Measurements from ENCODE around the gene SARS2. TPM values are rescaled to one million over a fixed set of nuclear protein-coding genes. Genes with fewer than 3 reads are reported as not detected.

Gene SARS2
- total RNA-seq, 1 experiment from 2014 or later = 23.6 TPM

DNA sequence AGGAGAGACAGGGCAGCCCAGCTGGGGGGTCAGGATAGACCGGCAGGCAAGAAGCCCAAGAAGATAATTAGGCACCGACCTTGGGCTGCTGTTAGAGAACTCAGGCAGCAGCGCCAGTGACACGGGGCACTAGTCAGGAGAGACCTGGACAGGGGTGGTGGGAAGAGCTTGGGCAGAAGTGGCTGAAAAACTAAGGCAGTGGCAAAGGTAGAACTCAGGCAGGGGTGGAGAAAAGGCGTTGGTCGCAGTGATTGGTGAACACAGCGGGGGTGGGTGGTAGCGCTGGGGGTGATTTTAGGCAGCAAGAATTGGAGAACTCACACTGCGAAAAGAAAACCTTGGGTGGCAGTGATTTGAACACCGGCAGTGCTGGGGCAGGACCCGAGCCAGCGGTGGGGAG, 22.9 kb downstream of the SARS2 start:
- no peaks in the 10 kb centered on the region for H3K4me1 Mint-ChIP-seq (ENCODE audit: insufficient read depth, unreplicated experiment)
- H3K9me3 Mint-ChIP-seq (ENCODE audit: unreplicated experiment) = no peaks in the 10 kb centered on the region
- DNase-seq (ENCODE audit: unreplicated experiment) = no peak
- POLR2A ChIA-PET = interaction anchor here (2.4 kb wide), 1 partner anchor 22 kb away, joined by 5 read pairs; the partner anchor contains the start of genes MRPS12 and SARS2
- TF ChIP-seq, protein P1, sequence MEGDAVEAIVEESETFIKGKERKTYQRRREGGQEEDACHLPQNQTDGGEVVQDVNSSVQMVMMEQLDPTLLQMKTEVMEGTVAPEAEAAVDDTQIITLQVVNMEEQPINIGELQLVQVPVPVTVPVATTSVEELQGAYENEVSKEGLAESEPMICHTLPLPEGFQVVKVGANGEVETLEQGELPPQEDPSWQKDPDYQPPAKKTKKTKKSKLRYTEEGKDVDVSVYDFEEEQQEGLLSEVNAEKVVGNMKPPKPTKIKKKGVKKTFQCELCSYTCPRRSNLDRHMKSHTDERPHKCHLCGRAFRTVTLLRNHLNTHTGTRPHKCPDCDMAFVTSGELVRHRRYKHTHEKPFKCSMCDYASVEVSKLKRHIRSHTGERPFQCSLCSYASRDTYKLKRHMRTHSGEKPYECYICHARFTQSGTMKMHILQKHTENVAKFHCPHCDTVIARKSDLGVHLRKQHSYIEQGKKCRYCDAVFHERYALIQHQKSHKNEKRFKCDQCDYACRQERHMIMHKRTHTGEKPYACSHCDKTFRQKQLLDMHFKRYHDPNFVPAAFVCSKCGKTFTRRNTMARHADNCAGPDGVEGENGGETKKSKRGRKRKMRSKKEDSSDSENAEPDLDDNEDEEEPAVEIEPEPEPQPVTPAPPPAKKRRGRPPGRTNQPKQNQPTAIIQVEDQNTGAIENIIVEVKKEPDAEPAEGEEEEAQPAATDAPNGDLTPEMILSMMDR (IDR thresholded peaks at IDR 0.05; ENCODE audit: unreplicated experiment) = no peak
- no peak overlapping the region for H3K4me3 Mint-ChIP-seq (ENCODE audit: unreplicated experiment)
- H3K27me3 Mint-ChIP-seq (ENCODE audit: insufficient read depth, unreplicated experiment) = no peaks in the 10 kb centered on the region
- no TSS peak for BruUV-seq (replicated peaks)
- H3K36me3 Mint-ChIP-seq (ENCODE audit: insufficient read depth, unreplicated experiment) = peaks cover 31% of the 10 kb centered on the region
- intact Hi-C loops (cut with micrococcal nuclease) = no loop called here
- no peak overlapping the region for H3K27ac Mint-ChIP-seq (ENCODE audit: low read depth, unreplicated experiment)
- CTCF ChIA-PET = interaction anchor here (0.7 to 1.8 kb wide), 3 partner anchors 12 to 274 kb away, joined by 3 to 10 read pairs (median 3); partner anchors contain the start of gene SARS2

DNA sequence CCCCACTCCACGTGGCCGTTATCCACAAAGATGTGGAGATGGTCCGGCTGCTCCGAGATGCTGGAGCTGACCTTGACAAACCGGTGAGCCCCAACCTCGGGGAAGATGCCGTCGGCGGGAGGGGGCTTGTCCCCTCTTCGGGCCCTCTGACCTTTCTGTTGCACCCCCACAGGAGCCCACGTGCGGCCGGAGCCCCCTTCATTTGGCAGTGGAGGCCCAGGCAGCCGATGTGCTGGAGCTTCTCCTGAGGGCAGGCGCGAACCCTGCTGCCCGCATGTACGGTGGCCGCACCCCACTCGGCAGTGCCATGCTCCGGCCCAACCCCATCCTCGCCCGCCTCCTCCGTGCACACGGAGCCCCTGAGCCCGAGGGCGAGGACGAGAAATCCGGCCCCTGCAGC, 23.3 kb downstream of the SARS2 start:
- H3K9me3 Mint-ChIP-seq (ENCODE audit: unreplicated experiment) = no peaks in the 10 kb centered on the region

DNA sequence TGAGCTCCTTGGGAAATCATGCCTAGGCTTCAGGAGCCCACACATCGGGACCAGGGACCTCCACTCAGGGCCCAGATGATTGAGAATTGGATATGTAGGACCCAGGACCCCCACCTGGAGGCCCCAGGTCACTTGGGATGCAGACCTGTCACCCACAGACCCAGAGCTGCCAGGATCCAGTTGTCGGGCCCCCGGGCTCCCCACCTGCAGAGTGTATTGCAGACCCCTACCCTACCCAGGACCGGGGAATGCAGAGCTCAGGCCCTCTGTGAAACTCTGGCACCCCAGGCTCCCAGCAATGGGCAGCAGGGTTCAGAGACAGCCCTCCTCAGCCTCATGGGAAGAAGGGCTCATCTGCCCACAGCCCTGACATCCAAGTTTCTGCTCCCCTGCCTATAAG, 24.9 kb downstream of the SARS2 start:
- ChIA-PET POLR2A (interaction anchor here (2.4 kb wide), 1 partner anchor 24 kb away, joined by 5 read pairs; the partner anchor contains the start of genes MRPS12 and SARS2), CTCF (interaction anchor here (0.5 to 1.8 kb wide), 5 partner anchors 25 to 422 kb away, joined by 3 to 8 read pairs (median 4); partner anchors contain the start of genes MRPS12 and SARS2)
- intact Hi-C loops (cut with micrococcal nuclease) = no loop called here
- BruUV-seq (replicated peaks) = no TSS peak
- no peaks in the 10 kb centered on the region for H3K27me3 Mint-ChIP-seq (ENCODE audit: insufficient read depth, unreplicated experiment)
- H3K4me1 Mint-ChIP-seq (ENCODE audit: insufficient read depth, unreplicated experiment) = peaks cover 4% of the 10 kb centered on the region
- DNase-seq (ENCODE audit: unreplicated experiment) = no peak
- peaks cover 31% of the 10 kb centered on the region for H3K36me3 Mint-ChIP-seq (ENCODE audit: insufficient read depth, unreplicated experiment)
- peak overlapping the region; percentile 46 for H3K27ac Mint-ChIP-seq (ENCODE audit: low read depth, unreplicated experiment)
- TF ChIP-seq, protein P1 (IDR thresholded peaks at IDR 0.05; ENCODE audit: unreplicated experiment) = no peak
- H3K4me3 Mint-ChIP-seq (ENCODE audit: unreplicated experiment) = no peak overlapping the region
- H3K9me3 Mint-ChIP-seq (ENCODE audit: unreplicated experiment) = no peaks in the 10 kb centered on the region

More for the DNA sequence above, 23.3 kb downstream of the SARS2 start:
- BruUV-seq (replicated peaks) = no TSS peak
- TF ChIP-seq, protein P1 (IDR thresholded peaks at IDR 0.05; ENCODE audit: unreplicated experiment) = no peak
- ChIA-PET POLR2A (interaction anchor here (0.6 to 2.4 kb wide), 2 partner anchors 23 to 69 kb away, joined by 4 to 5 read pairs; partner anchors contain the start of genes MRPS12 and SARS2), CTCF (interaction anchor here (0.5 to 1.8 kb wide), 4 partner anchors 12 to 275 kb away, joined by 3 to 10 read pairs (median 3); partner anchors contain the start of gene SARS2)
- H3K27ac Mint-ChIP-seq (ENCODE audit: low read depth, unreplicated experiment) = no peak overlapping the region
- H3K4me1 Mint-ChIP-seq (ENCODE audit: insufficient read depth, unreplicated experiment) = no peaks in the 10 kb centered on the region
- H3K36me3 Mint-ChIP-seq (ENCODE audit: insufficient read depth, unreplicated experiment) = peaks cover 31% of the 10 kb centered on the region
- H3K27me3 Mint-ChIP-seq (ENCODE audit: insufficient read depth, unreplicated experiment) = no peaks in the 10 kb centered on the region
- DNase-seq (ENCODE audit: unreplicated experiment) = no peak
- intact Hi-C loops (cut with micrococcal nuclease) = no loop called here
- H3K4me3 Mint-ChIP-seq (ENCODE audit: unreplicated experiment) = no peak overlapping the region

DNA sequence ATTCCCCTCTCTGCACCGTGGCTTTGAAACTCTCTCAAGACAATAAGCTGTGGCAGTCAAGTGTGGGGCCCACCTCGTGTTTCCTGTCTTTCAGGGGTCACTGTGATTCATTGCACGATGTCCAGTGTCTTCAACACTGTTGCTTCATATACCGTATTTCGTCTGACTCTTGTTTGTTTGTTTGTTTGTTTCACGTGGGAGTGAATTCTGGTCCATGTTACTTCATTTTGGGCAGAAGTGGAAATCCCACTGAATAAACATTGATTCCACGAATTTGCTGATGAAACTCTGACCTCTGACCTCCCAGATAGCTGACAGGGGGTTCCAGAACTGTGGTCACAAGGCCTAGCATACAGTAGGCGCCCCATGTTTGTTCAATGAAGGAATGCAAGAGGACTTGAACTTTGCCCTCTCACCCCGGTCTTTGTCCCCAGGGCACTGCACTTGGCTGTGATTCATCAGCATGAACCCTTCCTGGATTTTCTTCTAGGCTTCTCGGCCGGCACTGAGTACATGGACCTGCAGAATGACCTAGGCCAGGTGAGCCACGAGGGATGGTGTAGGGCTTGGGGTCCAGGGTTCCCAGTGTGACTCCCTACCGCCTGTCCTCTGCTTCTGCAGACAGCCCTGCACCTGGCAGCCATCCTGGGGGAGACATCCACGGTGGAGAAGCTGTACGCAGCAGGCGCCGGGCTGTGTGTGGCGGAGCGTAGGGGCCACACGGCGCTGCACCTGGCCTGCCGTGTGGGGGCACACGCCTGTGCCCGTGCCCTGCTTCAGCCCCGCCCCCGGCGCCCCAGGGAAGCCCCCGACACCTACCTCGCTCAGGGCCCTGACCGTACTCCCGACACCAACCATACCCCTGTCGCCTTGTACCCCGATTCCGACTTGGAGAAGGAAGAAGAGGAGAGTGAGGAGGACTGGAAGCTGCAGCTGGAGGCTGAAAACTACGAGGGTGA, 25.7 kb downstream of the SARS2 start:
- H3K27ac Mint-ChIP-seq (ENCODE audit: low read depth, unreplicated experiment) = peak overlapping the region; percentile 77
- no peaks in the 10 kb centered on the region for H3K9me3 Mint-ChIP-seq (ENCODE audit: unreplicated experiment)
- no peaks in the 10 kb centered on the region for H3K27me3 Mint-ChIP-seq (ENCODE audit: insufficient read depth, unreplicated experiment)
- intact Hi-C loops (cut with micrococcal nuclease) = no loop called here
- POLR2A ChIA-PET = no interaction called here
- CTCF ChIA-PET = interaction anchor here (0.6 to 1.8 kb wide), 3 partner anchors 25 to 423 kb away, joined by 3 to 8 read pairs (median 7); partner anchors contain the start of genes MRPS12 and SARS2
- H3K4me1 Mint-ChIP-seq (ENCODE audit: insufficient read depth, unreplicated experiment) = peaks cover 11% of the 10 kb centered on the region
- no TSS peak for BruUV-seq (replicated peaks)
- no peak overlapping the region for H3K4me3 Mint-ChIP-seq (ENCODE audit: unreplicated experiment)
- TF ChIP-seq, protein P1 (IDR thresholded peaks at IDR 0.05; ENCODE audit: unreplicated experiment) = no peak
- peaks cover 31% of the 10 kb centered on the region for H3K36me3 Mint-ChIP-seq (ENCODE audit: insufficient read depth, unreplicated experiment)
- no peak for DNase-seq (ENCODE audit: unreplicated experiment)

Data from MCF 10A (cell line).